ENCODE data around the gene PRLR.

Gene PRLR

DNA sequence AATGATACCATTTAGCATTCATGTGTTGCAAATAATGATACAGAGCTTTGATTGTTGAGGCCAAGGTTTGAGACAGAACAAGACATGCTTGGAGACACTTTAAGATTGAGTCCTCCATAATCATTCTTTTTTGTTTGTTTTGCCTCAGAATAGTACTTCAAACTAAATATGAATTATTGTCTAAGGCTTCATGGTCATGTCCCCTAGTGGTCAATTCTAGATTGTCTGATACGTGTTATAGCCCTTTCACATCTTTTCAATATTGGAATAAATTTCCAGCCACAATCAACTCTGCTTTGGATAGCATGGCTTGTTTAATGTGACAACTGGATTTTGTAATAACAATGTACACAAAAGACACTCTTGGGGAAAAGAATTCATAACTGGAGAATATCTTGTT lies 64.2 kb downstream of the PRLR start:
- Mint-ChIP-seq H3K4me1 (ENCODE audit: low read depth) (no peaks in the 10 kb centered on the region), H3K27ac (no peak overlapping the region), H3K36me3 (ENCODE audit: low read depth) (no peaks in the 10 kb centered on the region), H3K9me3 (peaks cover 13% of the 10 kb centered on the region), H3K27me3 (peaks cover 10% of the 10 kb centered on the region), H3K4me3 (no peak overlapping the region)

DNA sequence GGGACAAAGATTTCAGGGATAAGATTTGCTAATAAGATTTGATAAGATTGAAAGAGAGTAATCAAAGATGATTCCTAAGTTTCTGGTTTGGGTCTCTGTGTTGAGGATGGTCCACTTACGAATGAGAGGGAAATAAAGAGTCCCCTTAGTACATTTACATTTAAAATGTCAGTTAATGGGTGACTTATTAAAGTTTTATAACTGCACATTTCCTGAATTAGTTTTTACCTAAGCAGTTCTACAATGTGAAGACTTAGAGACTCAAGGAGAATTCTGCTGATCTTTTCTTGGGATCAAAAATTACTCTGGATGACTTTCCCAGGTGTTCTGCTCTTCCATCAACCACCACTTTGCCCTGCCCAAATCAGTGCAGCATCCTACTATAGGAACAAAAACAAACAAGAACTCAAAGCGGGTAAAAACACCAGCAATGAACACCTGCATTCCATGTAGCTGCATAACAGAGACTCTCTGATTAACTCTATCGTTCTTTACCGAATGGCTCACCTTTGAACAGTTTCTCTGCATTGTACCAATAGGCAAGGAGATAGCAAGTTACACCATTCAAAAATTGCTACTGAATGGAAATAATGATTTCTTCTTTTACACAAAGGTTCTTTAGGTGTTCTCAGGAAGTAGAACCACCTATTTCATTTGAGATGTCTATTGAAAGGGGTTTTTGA lies 65.3 kb downstream of the PRLR start:
- H3K36me3 Mint-ChIP-seq (ENCODE audit: low read depth): no peaks in the 10 kb centered on the region
- no peak overlapping the region for H3K4me3 Mint-ChIP-seq
- peaks cover 10% of the 10 kb centered on the region for H3K27me3 Mint-ChIP-seq
- no peaks in the 10 kb centered on the region for H3K4me1 Mint-ChIP-seq (ENCODE audit: low read depth)
- no peak overlapping the region for H3K27ac Mint-ChIP-seq
- H3K9me3 Mint-ChIP-seq: peaks cover 13% of the 10 kb centered on the region

- Mint-ChIP-seq H3K4me1 (ENCODE audit: low read depth) (no peaks in the 10 kb centered on the region), H3K27me3 (peaks cover 10% of the 10 kb centered on the region), H3K36me3 (ENCODE audit: low read depth) (no peaks in the 10 kb centered on the region), H3K9me3 (peaks cover 13% of the 10 kb centered on the region), H3K4me3 (no peak overlapping the region), H3K27ac (no peak overlapping the region)
Measured at GRCh38 chr5:35163710-35164033, 66.6 kb downstream of the PRLR start.

DNA sequence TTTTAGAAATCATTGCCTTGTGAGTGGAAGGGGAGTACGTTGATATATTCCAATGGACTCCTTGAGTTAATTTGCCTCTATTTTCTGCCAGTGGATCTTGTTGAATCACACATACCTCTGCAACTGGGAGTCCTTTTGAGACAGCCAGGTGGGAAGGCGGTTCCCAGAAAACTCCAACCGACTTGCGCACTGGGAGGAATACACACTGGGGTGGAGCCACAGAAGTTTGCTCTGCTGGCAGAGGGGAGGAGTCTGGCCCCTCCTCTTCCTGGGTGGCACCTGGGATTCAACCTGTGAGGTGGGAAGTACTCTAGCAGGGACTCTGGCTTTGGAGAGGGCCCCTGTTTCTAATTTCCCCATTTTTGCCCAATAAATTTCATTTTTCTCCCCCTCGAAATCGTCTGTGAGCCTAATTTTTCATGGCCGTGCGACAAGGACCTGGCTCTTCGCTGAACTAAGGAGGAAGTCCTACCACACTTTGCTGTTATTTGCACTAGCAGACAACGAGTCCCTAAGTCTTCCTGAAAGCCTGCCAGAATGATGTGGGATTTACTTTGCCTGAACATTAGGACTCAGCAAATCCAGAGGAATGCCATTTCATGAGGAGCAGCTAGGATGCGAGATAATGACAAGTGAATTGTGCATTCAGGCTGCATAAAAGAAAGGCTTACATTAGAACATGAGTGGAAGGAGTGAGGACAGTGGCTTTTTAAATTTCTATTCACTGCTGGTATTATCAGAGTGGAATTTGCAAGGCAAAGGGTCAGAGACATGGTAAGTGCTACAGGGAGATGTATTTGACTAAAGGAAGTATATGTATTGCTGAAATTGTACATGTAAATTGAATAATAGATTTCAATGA lies 67.2 kb downstream of the PRLR start:
- Mint-ChIP-seq H3K27me3 (peaks cover 10% of the 10 kb centered on the region), H3K36me3 (ENCODE audit: low read depth) (no peaks in the 10 kb centered on the region), H3K4me3 (no peak overlapping the region), H3K9me3 (peaks cover 11% of the 10 kb centered on the region), H3K27ac (no peak overlapping the region), H3K4me1 (ENCODE audit: low read depth) (no peaks in the 10 kb centered on the region)

GRCh38 chr5:35161652-35162273 lies 68.5 kb downstream of the PRLR start:
- Mint-ChIP-seq H3K36me3 (ENCODE audit: low read depth) (no peaks in the 10 kb centered on the region), H3K27ac (no peak overlapping the region), H3K4me3 (no peak overlapping the region)

GRCh38 chr5:35160486-35161116 lies 69.7 kb downstream of the PRLR start:
- Mint-ChIP-seq H3K36me3 (ENCODE audit: low read depth) (no peaks in the 10 kb centered on the region), H3K27ac (no peak overlapping the region), H3K27me3 (peaks cover 17% of the 10 kb centered on the region), H3K9me3 (no peaks in the 10 kb centered on the region), H3K4me3 (no peak overlapping the region), H3K4me1 (ENCODE audit: low read depth) (no peaks in the 10 kb centered on the region)

More at GRCh38 chr5:35161652-35162273, 68.5 kb downstream of the PRLR start:
- Mint-ChIP-seq H3K27me3 (peaks cover 10% of the 10 kb centered on the region), H3K4me1 (ENCODE audit: low read depth) (no peaks in the 10 kb centered on the region), H3K9me3 (no peaks in the 10 kb centered on the region)

GRCh38 chr5:35159370-35159742 lies 70.9 kb downstream of the PRLR start:
- no peak overlapping the region for H3K27ac Mint-ChIP-seq
- no peaks in the 10 kb centered on the region for H3K4me1 Mint-ChIP-seq (ENCODE audit: low read depth)
- H3K4me3 Mint-ChIP-seq: no peak overlapping the region
- no peaks in the 10 kb centered on the region for H3K9me3 Mint-ChIP-seq
- H3K27me3 Mint-ChIP-seq: peaks cover 13% of the 10 kb centered on the region
- H3K36me3 Mint-ChIP-seq (ENCODE audit: low read depth): no peaks in the 10 kb centered on the region

DNA sequence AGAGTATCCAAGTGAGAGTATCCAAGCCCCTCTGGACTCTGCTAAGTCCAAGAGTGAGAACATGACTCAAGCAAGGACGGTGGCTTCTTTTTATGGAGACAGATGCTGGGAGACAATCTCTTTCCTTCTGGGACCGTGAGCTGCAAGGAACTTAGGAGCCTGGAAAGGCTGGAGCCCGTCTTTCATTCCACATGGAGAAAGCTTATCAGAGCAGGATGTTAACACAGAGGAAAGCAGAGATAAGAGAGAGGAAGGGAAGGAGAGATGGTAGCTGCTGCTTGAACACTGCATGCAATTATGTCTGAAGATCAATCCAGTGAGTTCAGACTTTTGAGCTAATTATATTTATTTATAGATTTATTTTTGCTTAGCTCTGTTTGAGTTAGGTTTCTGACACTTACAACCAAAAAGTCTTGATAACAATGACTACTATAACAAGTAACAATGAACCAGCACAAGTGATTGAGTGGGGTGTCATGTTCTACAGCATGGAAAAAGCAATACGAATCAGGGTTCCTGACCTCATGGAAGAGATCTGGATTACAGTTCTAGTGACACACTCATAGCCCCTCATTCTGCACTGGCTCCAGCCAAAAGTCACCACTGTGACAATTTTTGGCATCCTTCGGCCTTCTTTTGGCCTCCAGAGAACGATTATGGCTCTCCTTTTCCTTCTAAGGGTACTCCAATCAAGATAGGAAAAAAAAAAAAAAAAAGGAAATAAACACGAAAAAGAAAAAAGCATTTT lies 71.5 kb downstream of the PRLR start:
- no peak overlapping the region for H3K27ac Mint-ChIP-seq
- peaks cover 13% of the 10 kb centered on the region for H3K27me3 Mint-ChIP-seq
- H3K4me3 Mint-ChIP-seq: no peak overlapping the region
- H3K9me3 Mint-ChIP-seq: no peaks in the 10 kb centered on the region
- H3K36me3 Mint-ChIP-seq (ENCODE audit: low read depth): no peaks in the 10 kb centered on the region
- H3K4me1 Mint-ChIP-seq (ENCODE audit: low read depth): no peaks in the 10 kb centered on the region

- H3K4me3 Mint-ChIP-seq: no peak overlapping the region
- H3K36me3 Mint-ChIP-seq (ENCODE audit: low read depth): no peaks in the 10 kb centered on the region
- H3K4me1 Mint-ChIP-seq (ENCODE audit: low read depth): no peaks in the 10 kb centered on the region
- no peaks in the 10 kb centered on the region for H3K9me3 Mint-ChIP-seq
- no peak overlapping the region for H3K27ac Mint-ChIP-seq
- peaks cover 10% of the 10 kb centered on the region for H3K27me3 Mint-ChIP-seq
Measured at GRCh38 chr5:35158204-35158603, 72.1 kb downstream of the PRLR start.

- Mint-ChIP-seq H3K27ac (no peak overlapping the region), H3K27me3 (peaks cover 6% of the 10 kb centered on the region), H3K36me3 (ENCODE audit: low read depth) (no peaks in the 10 kb centered on the region), H3K4me1 (ENCODE audit: low read depth) (no peaks in the 10 kb centered on the region), H3K9me3 (no peaks in the 10 kb centered on the region), H3K4me3 (no peak overlapping the region)
Measured at GRCh38 chr5:35153375-35153932, 76.8 kb downstream of the PRLR start.

DNA sequence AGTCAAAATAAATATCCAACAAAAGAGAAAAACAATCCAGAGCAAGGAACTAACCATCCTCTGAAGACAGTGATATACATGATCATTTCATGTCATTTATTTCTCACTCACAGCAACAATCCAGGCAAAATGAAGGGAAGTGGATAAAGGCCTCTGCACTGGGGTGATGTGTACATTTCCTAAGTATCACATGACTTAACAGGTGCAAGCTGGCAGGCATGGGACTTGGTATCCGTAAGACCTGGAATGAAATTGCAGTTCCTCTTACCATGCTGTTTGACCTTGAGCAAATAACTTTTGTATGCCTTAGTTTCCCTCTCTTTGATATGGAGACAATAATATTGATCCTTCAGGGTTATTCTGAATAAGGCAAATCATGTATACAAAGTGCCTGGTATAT lies 77.6 kb downstream of the PRLR start:
- H3K4me3 Mint-ChIP-seq: no peak overlapping the region
- H3K9me3 Mint-ChIP-seq: no peaks in the 10 kb centered on the region
- no peaks in the 10 kb centered on the region for H3K36me3 Mint-ChIP-seq (ENCODE audit: low read depth)
- no peaks in the 10 kb centered on the region for H3K4me1 Mint-ChIP-seq (ENCODE audit: low read depth)
- peaks cover 6% of the 10 kb centered on the region for H3K27me3 Mint-ChIP-seq
- H3K27ac Mint-ChIP-seq: no peak overlapping the region

- H3K9me3 Mint-ChIP-seq: no peaks in the 10 kb centered on the region
- no peak overlapping the region for H3K4me3 Mint-ChIP-seq
- H3K4me1 Mint-ChIP-seq (ENCODE audit: low read depth): no peaks in the 10 kb centered on the region
- no peak overlapping the region for H3K27ac Mint-ChIP-seq
- peaks cover 13% of the 10 kb centered on the region for H3K27me3 Mint-ChIP-seq
- no peaks in the 10 kb centered on the region for H3K36me3 Mint-ChIP-seq (ENCODE audit: low read depth)
Measured at GRCh38 chr5:35151146-35151920, 79.0 kb downstream of the PRLR start.

GRCh38 chr5:35149041-35149440 lies 81.2 kb downstream of the PRLR start:
- Mint-ChIP-seq H3K4me1 (ENCODE audit: low read depth) (no peaks in the 10 kb centered on the region), H3K36me3 (ENCODE audit: low read depth) (no peaks in the 10 kb centered on the region), H3K27ac (no peak overlapping the region), H3K9me3 (no peaks in the 10 kb centered on the region), H3K27me3 (peaks cover 12% of the 10 kb centered on the region), H3K4me3 (no peak overlapping the region)

DNA sequence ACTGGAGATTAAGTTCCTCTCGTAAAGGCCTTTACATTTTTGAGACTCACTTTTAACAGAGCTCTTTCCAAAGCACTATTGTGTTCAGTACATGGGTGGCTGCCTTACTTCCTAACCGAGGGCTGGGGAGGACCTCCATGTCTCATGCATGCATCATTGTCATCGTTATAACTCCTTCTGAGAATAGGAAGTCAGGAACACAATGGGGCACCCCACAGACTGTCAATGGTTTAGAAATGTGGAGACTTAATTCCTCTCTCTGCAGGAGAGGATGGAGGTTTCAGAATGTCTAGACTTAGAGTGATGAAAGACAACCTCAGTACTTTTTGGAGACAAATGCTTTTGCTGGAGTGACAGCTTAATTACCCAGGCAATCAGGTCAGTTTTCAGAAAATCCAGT lies 83.9 kb downstream of the PRLR start:
- Mint-ChIP-seq H3K27me3 (peaks cover 22% of the 10 kb centered on the region), H3K27ac (no peak overlapping the region), H3K9me3 (no peaks in the 10 kb centered on the region), H3K4me3 (no peak overlapping the region), H3K36me3 (ENCODE audit: low read depth) (no peaks in the 10 kb centered on the region), H3K4me1 (ENCODE audit: low read depth) (no peaks in the 10 kb centered on the region)

Measured in stimulated activated naive CD8-positive, alpha-beta T cell treated with anti-CD3 and anti-CD28 coated beads, Interleukin-15, Interleukin-2, amounts not matched to agents 100 ng/mL and 50 ng/mL, for 24 hours (primary cell).